HG02885 (cell line): Measurements from ENCODE around the gene SLC6A9.

Experiments used
- ATAC-seq: cut with Tn5 transposase; IDR thresholded peaks from one replicate; pipeline ENCODE4 v1.9.1; 2021; ENCODE audit warnings: mild to moderate bottlenecking; ENCODE audit not compliant: unreplicated experiment, poor library complexity

Gene SLC6A9

DNA sequence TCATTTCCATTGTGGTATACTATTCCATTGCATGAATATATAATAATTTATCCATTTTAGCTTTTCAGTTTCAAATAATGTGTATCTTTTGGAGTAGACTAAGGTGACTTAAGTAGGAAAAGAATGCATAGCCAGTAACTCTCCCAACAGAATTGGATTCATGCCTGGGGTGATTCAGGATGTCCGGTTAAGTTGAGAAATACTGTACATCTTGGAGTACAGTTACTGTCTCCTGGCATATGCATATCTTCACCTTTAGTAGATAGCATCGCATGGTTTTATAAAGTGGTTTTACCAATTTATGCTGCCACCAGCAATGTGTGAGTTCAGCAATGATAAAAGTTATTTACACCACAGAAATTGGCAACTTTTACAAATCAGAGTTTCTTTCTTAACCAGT is 18.6 kb upstream of the SLC6A9 start:
- ATAC-seq = no peak

DNA sequence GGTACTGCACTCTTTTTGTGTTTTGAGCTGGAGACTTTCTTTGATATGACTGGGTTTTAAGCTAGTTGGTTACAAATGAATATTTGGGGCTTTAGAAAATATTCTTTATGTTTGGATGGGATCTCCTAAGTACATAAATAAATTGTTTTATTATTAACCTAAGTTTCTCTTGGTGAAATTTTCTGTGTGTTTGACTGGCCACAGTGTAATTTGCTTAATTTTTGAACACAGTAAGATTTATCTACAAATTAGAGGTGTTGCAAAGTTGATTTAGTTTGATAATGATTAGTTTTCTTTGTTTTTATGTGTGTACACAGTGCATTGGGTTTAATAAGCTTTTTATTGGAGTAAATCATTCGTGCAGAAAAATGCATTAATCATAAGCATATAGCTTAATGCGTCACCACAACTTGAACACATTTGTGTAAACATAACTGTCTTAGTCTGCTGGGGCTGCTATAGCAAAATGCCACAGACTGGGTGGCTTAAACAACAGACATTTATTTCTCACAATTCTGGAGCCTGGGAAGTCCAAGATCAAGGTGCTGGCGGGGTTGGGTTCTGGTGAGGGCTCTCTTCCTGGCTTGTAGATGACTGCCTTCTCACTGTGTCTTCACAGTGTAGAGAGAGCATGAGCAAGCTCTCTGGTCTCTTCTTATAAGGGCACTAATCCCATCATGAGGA is 17.4 kb upstream of the SLC6A9 start:
- ATAC-seq = no peak

DNA sequence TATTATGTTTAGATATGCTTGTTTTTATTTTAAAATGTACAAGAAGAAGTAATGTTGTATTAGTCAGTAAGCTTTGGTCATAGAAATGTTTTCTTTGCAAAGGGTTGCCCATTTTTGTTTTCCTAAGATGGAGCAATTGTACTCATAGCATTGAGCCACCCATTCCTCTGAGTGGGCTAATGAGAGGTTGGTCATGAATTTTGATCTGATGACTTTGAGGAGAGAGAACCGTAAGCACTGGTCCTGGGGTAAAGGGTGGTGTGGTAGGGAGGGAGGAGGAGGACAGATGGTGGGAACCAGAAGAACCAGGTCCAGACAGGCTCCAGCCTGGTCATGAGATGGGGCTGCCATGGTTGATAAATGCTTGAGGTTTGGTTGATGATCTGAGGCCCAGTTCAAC is 15.9 kb upstream of the SLC6A9 start:
- ATAC-seq = no peak

DNA sequence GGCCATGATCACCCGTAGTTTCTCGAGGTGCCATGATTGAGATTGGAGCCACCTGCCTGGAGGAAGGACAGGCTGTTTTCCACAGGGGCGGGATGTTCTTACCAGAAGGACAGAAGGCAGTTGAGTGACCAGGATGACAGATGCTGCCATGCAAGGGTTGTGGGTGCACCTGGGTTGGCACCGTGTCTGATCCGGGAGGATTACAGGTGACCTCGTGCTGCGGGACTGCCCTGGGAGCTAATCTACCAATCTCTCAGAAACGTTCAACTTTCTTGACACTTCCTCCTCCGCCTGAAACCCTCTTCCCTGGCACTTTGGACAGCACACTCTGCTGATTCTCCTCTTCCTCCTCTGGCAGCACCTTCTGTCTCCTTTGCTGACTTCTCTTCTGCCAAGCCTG is 13.8 kb upstream of the SLC6A9 start:
- ATAC-seq = no peak

DNA sequence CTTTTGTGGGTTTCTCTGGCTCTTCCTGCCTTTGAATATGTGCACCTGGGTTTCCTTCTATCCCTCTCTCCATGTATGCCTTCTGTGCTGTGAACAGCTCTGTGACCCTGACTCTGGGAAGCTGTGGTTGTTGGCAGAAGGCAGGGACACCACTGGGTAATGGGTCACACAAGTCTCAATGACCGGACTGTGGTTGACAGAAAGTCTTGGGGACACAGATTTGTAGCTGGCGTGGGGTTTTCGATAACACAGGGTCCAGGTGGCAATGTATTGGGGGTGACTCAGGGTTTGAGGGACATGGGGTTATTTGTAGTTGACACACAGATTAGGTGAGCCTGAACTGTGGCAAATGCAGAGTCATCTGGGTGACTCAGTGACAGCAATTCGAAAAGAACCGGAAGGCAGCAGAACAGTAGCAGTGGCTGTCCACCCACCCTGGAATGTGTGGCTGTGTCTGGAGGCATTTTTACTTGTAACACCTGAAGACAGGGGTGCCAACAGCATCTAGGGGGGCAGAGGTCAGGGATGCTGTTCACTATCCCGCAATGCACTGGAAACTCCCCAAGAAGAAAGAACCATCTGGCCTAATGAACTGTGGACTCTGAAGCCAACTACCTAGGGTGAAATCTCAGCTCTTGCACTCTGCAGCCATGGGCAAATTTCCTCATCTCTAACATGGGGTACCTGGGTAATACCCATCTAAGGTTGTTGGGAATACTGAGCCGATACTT is 13.0 kb upstream of the SLC6A9 start:
- no peak for ATAC-seq

DNA sequence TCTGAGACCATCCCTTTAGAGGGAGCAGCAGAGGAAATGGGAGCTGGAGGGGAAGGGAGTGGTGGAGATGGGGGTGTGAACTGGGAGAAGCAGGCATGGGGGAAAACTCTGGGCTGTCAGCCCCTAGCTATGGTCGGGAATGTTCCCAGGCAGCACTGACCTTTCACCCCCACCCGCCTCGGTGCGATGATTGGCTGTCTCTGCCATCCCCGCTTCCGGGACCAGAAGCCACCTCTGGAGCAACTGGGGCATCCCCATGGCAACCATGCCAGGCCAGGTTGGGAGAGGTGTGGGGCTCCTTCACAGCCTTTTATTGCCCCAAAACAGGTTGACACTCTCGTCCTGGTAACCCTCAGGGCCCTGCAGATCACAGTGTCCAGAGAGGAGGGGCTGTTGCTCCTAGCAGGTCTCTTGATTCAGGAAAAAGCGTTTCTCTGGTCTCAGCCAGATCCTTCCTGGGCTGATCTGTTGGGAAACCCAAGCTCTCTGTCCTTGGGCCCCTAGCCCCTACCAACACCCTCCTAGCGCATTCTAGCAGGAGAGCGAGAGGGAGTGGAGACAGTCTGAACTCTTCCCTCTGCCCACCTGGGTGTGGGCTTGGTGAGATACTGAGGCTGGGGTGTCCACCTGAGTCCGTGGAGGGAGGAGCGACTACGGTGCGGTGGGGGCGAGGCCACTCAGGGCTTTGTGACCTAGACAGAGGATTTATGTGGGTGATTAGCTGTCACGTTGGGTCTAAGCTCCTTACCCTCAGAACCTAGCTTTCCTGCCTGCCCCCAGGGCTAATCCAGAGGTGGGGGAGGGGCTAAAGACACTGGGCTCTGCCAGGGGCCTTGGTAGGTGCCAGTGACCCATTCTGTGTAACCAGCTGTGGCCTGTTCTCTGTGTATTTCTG is 12.2 kb upstream of the SLC6A9 start:
- no peak for ATAC-seq

DNA sequence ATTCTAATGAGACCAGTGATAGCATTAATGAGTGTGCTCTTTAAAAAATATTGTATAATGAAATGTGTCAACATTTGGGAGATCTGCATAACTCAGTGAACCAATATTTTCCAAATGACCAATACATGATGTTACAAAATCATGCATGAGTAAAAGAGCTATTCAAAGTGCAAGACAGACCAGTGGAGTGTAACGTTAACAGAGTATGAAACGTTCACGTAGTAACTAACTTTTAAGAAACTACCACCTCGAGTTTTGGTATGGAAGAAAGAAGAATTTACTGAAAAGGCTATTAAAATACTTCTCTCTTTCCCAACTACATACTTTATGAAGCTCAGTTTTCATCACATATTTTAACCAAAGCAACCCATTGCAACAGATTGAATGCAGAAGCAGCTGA is 9.6 kb upstream of the SLC6A9 start:
- ATAC-seq = no peak

DNA sequence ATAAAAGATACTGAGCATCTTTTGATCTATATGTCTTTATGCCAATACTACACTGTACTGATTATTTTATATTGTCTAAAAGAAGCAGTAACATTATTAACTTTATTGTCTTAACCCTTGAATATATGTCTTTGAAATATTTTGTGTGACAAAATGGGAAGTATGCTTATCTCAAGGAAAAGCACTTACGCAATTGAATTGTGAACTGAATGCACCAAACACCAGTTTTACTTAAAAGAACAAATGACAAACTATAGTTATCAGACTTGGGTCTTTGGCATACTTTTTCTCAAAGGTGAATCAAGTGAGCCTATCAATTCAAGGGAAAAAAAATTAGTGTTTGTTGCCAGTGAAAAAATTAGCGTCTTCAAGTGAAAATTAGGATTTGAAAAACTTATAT is 9.2 kb upstream of the SLC6A9 start:
- ATAC-seq = no peak

DNA sequence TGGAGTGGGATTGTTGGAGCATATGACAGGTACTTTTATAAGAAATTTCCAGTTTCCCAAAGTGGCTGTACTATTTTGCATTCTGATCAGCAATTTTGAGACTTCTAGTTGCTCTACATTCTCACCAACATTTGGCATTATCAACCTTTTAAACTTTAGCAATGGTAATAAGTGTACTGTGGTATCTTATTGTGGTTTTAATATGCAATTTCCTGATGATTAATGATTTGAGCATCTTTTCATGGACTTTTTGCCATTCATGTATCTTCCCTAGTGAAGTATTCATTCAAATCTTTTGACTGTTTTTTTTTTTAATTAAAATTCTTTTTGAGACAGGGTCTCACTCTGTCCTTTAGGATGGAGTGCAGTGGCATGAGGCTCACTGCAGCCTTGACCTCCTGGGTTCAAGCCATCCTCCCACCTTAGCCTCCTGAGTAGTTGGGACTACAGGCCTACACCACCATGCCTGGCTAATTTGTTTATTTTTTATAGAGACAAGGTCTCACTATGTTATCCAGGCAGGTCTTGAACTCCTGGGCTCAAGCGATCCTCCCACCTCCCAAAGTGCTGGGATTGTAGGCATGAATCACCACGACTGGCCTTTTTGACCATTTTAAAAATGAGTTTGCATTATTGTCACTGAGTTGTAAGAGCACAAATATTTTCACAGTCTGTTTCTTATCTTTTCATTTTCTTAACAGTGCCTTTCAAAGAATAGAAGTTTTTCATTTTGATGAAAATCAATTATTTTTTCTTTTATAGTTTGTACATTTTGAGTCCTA is 7.8 kb upstream of the SLC6A9 start:
- no peak for ATAC-seq

DNA sequence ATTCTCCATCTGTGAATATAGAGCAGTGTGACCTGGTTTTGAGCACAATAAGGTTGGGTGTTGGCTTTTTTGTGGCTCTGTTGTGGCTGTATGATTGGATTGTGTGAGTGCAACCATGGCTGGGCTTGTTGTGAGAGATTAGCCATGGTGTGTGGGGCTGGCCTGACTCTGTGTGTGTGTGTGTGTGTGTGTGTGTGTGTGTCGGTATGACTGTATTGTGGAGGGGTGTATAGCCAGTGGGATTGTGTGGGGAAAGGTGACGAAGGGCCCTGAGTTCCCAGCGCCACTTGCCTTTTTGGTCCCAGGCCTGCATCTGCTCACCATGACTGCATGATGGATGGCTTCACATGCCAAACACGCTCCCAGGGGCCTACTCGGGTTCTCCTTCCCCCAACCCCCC is 5.9 kb upstream of the SLC6A9 start:
- no peak for ATAC-seq

DNA sequence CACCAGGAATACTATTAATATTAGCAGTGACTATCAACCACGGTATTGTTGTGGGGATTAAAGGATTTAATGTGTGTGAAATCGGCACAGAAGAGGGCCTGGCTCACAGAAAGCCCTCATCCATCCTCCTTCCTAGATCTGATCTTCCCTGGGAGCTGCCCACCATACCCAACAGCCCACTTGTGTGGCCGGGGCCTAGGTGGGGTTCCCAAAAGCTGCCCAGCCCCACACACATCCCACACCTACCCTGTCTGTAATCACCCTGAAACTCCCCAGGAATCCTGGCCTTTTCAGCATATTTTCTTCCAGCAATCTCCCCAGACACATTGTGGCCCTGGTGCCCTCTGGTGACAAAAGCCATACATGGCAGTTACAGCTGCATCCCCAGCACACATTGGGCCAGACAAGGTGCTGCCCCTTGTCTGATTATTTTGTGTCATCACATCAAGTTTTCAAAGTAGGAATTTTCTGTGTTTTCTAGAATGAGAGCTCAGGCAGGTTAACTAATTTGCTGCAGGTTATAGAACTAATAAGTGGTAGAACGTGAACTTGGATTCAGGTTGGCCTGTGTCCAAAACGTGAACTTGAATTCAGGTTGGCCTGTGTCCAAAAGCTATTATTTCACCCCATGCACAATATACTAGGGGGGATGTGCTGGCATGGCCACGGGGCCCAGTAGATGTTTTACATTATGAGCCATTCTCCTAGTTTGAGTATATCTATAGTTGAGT is 5.3 kb upstream of the SLC6A9 start:
- no peak for ATAC-seq

DNA sequence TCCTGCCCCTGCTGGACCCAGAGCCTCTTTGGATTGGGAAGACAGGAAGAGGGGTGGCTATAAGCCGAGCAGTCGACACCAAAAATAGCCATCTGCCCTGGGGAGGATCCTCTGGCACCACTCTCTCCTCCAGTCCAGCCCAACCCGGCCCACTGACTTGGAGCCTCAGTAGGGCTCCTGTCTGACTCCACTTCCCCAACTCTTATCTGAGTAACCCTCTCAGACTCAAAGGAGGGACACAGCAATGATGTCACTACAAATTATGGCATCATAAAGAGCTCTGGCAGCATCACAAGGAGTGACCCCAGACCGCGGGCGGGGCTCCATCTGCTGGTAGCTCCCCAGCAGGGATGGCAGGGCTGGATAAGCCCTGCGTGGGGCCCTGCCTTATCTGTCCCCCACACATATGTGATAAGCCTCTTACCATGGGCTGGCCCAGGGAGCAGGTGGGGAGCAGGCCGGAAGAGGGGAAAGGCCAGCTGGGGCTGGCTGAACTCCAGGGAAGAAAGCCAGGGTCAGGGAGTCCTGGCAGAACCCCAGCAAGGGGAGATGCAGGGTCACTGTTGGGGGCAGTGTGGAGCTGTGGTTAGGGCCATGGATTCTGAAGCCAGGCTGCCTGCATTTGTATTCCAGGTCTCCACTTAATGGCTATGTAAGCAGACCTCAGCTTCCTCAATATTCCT is 4.6 kb upstream of the SLC6A9 start:
- no peak for ATAC-seq

DNA sequence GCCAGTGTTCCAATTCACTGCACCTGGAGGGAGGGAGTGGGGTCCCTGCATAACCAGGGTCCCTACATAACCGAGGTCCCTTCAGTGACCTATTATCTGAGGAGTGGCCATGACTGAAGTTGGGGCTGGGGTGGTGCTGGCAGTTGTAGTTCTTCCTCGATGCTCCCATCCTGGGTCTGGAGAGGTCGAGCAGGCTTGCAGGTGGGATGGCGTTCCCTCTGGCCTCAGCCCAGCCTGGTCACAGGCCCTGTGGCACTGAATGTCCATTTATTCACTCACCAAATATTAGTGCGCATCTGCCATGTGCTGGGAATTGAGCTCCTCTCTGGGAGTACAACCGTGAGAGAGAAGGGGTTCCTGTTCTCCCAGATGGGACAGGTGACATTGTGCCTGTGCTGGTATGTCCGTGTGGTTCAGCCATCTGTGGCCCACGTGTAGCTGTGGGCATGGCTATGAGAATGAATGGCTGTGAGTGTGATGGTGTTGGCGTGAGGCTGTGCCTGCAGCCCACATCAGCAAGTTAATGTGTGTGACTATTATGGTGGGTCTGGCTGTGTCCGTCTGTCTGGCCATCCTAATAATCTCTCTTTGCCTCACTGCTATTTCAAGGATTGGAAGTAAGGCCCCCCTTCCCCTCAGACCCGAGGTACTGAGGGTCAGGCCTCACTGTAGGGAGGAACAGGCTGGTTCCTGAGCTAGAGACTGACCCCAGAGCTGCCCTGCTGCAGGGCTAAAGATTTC is 3.9 kb upstream of the SLC6A9 start:
- ATAC-seq = no peak

DNA sequence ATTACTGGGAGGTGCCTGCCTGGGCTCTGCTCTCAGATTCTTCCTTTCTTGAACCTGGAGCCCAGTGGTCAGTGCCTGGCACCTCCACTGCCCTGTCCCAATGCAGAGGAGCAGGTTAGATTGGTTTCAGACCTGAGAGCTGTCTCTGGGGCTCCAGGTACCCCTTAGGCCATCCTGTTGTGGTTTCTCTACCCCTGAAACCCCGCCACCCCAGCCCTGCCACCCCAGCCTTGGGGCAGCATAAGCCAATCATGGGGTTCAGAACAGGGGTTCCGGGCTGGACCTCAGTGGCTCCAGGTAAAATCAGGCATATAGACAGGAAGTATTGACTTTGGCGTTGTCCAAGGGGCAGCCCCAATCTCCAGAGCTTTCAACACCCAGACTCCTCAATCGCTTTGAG is 3.2 kb upstream of the SLC6A9 start:
- no peak for ATAC-seq

DNA sequence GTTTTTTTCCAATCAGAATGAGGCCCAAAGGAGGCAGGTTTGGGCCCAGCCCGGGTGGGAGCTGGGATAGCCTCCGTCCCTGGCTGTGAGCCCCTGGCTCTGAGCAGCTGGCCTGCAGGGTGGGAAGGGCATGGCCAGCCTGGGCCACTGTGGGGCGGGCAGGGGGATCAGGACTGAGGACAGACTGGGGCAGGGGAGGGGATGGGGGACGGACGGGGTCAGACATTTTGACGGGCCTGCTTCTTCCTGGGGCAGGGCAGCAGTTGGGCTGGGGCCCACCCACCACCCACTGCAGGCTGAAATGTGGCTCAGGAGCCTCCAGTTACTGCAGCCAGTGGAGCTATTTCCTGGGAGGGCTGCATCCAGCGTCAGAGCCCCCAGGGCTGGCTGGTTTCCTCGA is 2.5 kb upstream of the SLC6A9 start:
- no peak for ATAC-seq

DNA sequence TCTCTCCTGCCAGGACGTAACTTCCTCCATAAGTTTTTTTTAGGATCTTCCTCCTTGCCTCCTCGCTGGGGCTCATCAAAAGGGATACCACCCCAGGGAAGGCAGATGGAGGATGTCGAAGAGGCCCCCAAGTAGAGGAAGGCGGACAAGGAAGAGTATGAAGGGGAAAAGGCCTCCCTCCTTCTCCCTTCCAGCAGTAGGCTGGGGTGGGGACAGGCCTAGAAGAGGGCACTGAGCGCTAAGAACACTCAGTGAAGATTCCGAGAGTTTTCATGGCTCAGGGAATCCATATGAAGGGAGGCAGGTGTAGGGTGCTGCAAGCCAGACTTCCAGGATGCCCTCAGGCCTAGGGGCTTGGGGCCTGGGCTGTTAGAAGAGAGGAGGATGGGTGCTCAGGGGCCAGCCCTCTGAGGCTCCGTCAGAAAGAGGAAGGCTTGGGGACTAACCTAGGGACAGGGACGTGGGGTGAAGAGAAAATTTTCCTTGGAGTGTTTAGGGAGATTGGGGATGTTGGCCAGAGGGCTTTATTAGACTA is 1.8 kb upstream of the SLC6A9 start:
- ATAC-seq = no peak

DNA sequence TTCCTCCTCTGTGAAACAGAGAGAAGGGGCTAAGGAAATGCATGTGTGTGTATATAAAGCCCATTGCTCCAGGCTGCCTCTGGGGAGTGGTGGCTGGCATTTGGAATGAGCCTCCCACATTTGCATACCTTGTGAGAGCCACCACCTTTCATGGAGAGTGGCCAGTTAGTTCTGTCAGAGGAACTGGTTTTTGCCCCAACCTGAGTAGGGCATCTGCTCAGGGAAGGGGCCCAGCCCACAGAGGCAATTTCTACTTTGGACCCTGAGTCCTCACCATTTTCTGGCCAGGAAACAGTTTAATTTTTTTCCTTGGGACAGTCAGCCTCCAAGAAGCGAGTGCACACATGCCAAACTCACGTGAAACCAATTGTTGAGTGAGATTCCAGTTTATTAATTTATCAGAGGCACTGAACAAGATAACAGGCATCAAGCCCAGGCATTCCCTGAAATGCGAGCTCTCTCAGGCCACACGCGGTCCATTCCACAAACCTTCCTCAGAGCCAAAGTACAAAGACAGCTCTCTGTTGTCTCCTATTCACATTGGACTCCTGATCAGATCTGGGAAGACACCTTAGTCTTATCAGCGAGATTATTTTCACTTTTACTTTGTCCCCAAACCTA is 1.0 kb upstream of the SLC6A9 start:
- no peak for ATAC-seq
